Ovary (tissue), 9 donors: ENCODE measurements around the gene IBA57. TPM values are rescaled to one million over a fixed set of nuclear protein-coding genes. Genes with fewer than 3 reads are reported as not detected.
"Not testable (repeated sequence)": the region's sequence is repeated elsewhere in the genome, so short reads cannot be mapped to it uniquely, and the experiment has no call there.

ENCODE experiments used
- DNase-seq, 5 donors: peaks; one replicate each; pipeline ENCODE4 v3.0.0-alpha.2; 2019 to 2020
- H3K27ac ChIP-seq, 2 donors: fragments of 200-600 bp; one replicate each; pipeline versions ENCODE4 v1.5.1 to v1.8.0; 2019 to 2022
- H3K27me3 ChIP-seq: fragments of 200-600 bp; one replicate; pipeline ENCODE4 v1.8.0; 2022
- H3K36me3 ChIP-seq: fragments of 200-600 bp; sonication (generic); one replicate; pipeline ENCODE4 v1.5.1; 2019
- H3K4me1 ChIP-seq: one replicate; pipeline ENCODE4 v1.8.1; 2013; ENCODE audit warnings: mild to moderate bottlenecking, moderate library complexity; ENCODE audit not compliant: insufficient read depth
- H3K4me3 ChIP-seq: fragments of 200-600 bp; sonication (generic); one replicate; pipeline ENCODE4 v1.5.1; 2017
- H3K9me3 ChIP-seq, 2 donors: fragments of 200-600 bp in 1 of 2; sonication (generic) in 1 of 2; one replicate each; pipeline versions ENCODE4 v1.5.1 to v1.8.1; 2013 to 2019; ENCODE audit warnings: mild to moderate bottlenecking in 1 of 2, moderate library complexity in 1 of 2
- EP300 ChIP-seq: sonication (generic); formaldehyde crosslinking; IDR thresholded peaks from one replicate; pipeline ENCODE4 v1.6.1; 2017; ENCODE audit warnings: antibody characterized with exemption
- POLR2A ChIP-seq: fragments of 450-650 bp; IDR thresholded peaks from one replicate; pipeline ENCODE4 v1.6.1; 2017; ENCODE audit warnings: antibody characterized with exemption, mild to moderate bottlenecking, moderate library complexity
- WGBS, 3 donors: extraction: QIAGEN DNeasy Blood & Tissue Kit in 1 of 3; methylation state at CpG; one replicate each; pipeline versions ENCODE4 v1.1.5 to v1.1.7; 2013 to 2017; 5-methylcytosine and 5-hydroxymethylcytosine counted together
- intact Hi-C, 4 donors: fragments of 100-400 bp; cut with DNase I; formaldehyde crosslinking; loops; one replicate each; pipeline versions ENCODE4 v1.11.0 to v1.15.1; 2022 to 2023
- polyA plus RNA-seq, 2 donors: library from polyadenylated mRNA; stranded (reverse); fragments of 200-250 nt in 1 of 2; fragments of 350-450 nt in 1 of 2; fragmentation: Illumina TruSeq in 1 of 2; extraction: RNeasy Lipid Tissue Mini Kit (QIAGEN cat#74804) in 1 of 2; gene quantifications; one replicate each; pipeline ENCODE4 v1.2.3, GENCODE V29; 2013 to 2014
- total RNA-seq, 7 donors: library from RNA; depleted of rRNA in 2 of 7; stranded (reverse); fragments of >200 nt in 2 of 7; fragmentation: NEBNext Ultra II Directional in 3 of 7; extraction: Animal tissue kit (Norgen Biotek cat#: 25700) in 3 of 7; gene quantifications; one replicate each; pipeline versions ENCODE4 v1.1.0 to v1.2.4, GENCODE V29; 2016 to 2023
- TF ChIP-seq, protein P1 (sequence below), 3 donors: fragments of 450-650 bp in 2 of 3; fragments of 200-600 bp in 1 of 3; IDR thresholded peaks; one replicate each; pipeline versions ENCODE4 v1.5.1 to v1.8.0; 2016 to 2022; ENCODE audit warnings: antibody characterized with exemption in 3 of 3, mild to moderate bottlenecking in 1 of 3
- donor health status: DM: no; HTN: no; CAD: no; lungs with moderate emphysema.
- donor health status: DM: no; HTN: no; CAD: no.
- donor health status: Bipolar disorder and iron deficiency.
- donor health status: DM: yes; HTN: yes; CAD: no.
- donor health status: DM: no; HTN: no; CAD: no.
- donor health status: DM: yes; HTN: yes; CAD: no.

IBA57 gene
- total and polyA plus RNA-seq, 9 donors, result 2.8 to 14.5 (median 9.0) TPM

DNA sequence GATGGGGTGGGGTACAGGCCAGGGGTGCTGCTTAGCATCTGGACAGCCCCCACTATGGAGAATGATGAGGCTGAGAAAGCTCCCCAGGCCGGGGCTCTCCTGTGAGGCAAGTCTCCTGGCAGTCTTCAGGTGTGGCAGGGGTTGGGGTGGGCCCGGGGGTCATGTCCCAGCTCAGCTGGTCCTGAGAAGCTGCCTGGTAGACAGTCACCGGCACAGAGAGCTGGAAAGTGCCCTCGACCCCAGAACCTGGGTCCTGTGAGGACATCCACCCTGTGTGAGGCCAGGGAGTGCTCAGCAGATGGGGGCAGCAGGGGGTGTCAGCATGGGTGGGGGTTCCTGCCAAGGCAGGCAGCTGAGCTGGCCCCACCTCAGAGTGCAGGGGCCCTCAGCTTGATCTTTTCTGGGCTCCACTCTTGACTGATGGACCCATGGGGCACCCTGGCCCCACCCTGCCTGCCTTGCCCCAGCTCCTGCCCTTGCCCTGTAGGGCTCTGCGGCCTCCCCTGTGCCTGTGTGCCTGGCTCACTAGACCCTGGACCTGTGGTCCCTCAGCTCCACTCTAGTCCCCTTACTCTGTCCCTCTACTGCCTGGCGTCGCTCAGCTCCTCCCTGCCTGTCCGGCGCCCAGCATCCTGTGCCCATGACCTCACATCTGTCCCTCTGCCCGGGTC, 5.8 kb downstream of the IBA57 start:
- intact Hi-C loops, result no loop called here
- no peaks in the 10 kb centered on the region for H3K27me3 ChIP-seq
- TF ChIP-seq EP300 (no peak), POLR2A (no peak)
- TF ChIP-seq, protein P1, sequence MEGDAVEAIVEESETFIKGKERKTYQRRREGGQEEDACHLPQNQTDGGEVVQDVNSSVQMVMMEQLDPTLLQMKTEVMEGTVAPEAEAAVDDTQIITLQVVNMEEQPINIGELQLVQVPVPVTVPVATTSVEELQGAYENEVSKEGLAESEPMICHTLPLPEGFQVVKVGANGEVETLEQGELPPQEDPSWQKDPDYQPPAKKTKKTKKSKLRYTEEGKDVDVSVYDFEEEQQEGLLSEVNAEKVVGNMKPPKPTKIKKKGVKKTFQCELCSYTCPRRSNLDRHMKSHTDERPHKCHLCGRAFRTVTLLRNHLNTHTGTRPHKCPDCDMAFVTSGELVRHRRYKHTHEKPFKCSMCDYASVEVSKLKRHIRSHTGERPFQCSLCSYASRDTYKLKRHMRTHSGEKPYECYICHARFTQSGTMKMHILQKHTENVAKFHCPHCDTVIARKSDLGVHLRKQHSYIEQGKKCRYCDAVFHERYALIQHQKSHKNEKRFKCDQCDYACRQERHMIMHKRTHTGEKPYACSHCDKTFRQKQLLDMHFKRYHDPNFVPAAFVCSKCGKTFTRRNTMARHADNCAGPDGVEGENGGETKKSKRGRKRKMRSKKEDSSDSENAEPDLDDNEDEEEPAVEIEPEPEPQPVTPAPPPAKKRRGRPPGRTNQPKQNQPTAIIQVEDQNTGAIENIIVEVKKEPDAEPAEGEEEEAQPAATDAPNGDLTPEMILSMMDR (IDR thresholded peaks at IDR 0.05), result no peak
- peaks cover 5% of the 10 kb centered on the region for H3K4me1 ChIP-seq
- 74 to 75% (median 74%) methylated on average over 10 of the region's 10 CpGs for WGBS, 3 donors
- no peak overlapping the region for H3K27ac ChIP-seq
- H3K9me3 ChIP-seq, result no peaks in the 10 kb centered on the region
- H3K4me3 ChIP-seq, result no peak overlapping the region
- H3K36me3 ChIP-seq, result no peaks in the 10 kb centered on the region
- peak in 3 of 5 donors; percentile 16 to 31 (median 23) for DNase-seq

DNA sequence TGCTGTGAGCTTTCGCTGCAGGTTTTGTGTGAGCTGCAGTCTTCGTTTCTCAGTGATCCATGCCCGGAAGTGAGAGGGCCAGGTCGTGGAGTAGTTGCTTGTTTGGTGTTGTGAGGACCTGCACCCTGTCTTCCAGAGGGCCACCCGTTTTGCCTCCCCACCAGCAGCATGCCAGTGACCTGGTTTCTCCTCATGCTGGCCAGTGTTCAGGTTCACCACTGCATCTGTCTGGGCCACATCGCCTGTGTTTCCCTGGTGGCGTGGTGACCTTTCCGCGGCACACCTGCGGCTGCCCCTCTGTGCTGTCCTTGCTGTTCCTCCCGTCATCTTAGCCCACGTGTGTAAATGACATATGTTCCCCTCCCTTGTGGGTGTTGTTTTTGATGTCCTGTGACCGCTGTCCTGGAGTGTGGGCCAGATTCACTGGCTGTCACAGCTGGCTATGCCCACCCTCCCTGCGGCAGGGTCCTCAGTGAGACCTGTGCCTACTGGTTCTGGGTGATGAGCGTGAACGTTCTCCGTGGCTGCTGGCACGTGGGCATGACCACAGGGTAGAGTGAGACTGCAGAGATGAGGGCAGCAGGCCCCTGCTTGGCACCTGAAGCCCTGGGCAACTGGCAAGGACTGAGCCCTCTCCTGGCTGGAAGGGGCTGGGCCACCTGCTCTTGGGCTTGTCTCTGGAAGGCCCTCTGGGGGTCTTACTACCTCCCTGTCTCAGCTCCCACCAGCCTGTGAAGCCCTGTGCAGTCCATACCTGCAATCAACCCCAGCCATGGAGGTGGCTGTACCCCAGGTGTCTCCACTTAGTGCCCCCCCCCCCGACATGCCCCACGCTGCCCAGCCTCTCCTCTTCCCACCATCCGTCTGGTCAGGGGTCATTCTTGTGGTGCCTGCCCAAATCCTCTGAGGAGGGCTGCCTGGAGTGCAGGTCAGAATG, 7.3 kb downstream of the IBA57 start:
- DNase-seq, result peak in 2 of 5 donors; percentile 19 to 33
- Histone ChIP-seq H3K9me3 (no peaks in the 10 kb centered on the region), H3K4me3 (no peak overlapping the region), H3K27me3 (no peaks in the 10 kb centered on the region), H3K27ac (no peak overlapping the region), H3K36me3 (no peaks in the 10 kb centered on the region), H3K4me1 (no peaks in the 10 kb centered on the region)
- intact Hi-C loops, result no loop called here
- WGBS, 3 donors, result 82 to 85% (median 82%) methylated on average over 21 of the region's 21 CpGs
- TF ChIP-seq EP300, result no peak
- no peak for TF ChIP-seq POLR2A
- TF ChIP-seq, protein P1 (IDR thresholded peaks at IDR 0.05), result no peak

DNA sequence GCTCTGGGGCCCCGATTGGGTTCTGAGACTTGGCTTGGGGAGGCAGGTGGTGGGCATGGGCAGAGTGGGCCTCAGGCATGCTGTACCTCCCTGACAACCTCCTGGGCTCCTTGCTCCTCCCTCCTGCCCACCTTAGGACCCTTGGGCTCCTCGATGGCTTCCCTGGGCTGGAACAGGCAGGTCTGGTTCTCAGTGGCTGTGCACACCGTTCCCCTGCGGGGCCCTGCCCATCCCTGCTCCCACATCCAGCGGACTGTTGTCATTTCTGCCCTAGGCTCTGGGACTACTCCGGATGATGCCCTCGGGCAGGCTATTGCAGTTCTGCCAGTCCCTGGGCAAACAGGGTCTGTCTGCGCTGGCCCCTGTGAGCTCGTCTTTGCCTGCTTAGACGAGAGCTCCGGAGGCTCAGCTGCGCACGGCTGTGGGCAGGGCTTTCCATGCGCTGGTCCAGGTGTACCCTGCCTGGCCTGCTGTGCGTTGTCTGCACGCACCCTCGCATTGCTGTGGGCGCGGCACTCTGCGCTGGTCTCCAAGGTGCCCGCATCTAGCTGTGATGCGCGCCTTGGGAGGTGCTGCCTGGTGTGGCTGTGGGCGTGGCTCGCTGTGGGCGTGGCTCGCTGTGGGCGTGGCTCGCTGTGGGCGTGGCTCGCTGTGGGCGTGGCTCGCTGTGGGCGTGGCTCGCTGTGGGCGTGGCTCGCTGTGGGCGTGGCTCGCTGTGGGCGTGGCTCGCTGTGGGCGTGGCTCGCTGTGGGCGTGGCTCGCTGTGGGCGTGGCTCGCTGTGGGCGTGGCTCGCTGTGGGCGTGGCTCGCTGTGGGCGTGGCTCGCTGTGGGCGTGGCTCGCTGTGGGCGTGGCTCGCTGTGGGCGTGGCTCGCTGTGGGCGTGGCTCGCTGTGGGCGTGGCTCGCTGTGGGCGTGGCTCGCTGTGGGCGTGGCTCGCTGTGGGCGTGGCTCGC, 8.2 kb downstream of the IBA57 start:
- H3K27me3 ChIP-seq, H3K9me3 ChIP-seq, H3K27ac ChIP-seq, H3K4me1 ChIP-seq, H3K4me3 ChIP-seq, intact Hi-C loops, H3K36me3 ChIP-seq: not testable (repeated sequence)
- 55 to 91% (median 61%) methylated on average over 16 to 35 of the region's 69 CpGs for WGBS, 3 donors
- DNase-seq, result peak in 1 of 5 donors; percentile 26

DNA sequence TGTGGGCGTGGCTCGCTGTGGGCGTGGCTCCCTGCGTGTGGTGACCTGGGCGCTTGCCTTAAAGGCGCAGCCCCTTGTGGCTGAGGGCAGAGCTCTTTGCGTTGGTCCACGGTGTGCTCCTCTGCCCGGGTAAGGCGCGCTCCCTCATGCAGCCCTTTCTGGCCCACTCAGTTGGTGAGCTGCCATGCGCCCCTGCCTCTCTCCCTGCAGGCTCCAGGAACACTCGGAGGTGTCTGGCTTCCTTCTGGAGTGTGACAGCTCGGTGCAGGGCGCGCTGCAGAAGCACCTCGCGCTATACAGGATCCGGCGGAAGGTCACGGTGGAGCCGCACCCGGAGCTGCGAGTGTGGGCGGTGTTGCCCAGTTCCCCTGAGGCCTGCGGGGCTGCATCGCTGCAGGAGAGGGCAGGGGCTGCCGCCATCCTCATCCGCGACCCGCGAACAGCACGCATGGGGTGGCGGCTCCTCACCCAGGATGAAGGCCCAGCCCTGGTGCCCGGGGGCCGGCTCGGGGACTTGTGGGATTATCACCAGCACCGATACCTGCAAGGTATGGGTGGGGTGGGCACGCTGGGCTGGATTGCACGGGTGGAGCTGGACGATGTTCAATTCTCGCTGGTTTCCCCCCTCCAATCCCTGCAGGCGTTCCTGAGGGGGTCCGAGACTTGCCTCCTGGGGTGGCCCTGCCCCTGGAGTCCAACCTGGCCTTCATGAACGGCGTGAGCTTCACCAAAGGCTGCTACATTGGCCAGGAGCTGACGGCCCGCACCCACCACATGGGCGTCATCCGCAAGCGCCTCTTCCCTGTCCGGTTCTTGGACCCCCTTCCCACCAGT, 9.1 kb downstream of the IBA57 start:
- TF ChIP-seq POLR2A (no peak), EP300 (no peak)
- TF ChIP-seq, protein P1 (IDR thresholded peaks at IDR 0.05), result no peak
- no peak overlapping the region for H3K27ac ChIP-seq
- 86 to 94% (median 87%) methylated on average over 47 to 52 of the region's 52 CpGs for WGBS, 3 donors
- no peaks in the 10 kb centered on the region for H3K9me3 ChIP-seq
- no peaks in the 10 kb centered on the region for H3K27me3 ChIP-seq
- H3K4me1 ChIP-seq, result peaks cover 3% of the 10 kb centered on the region
- no peak overlapping the region for H3K4me3 ChIP-seq
- no peaks in the 10 kb centered on the region for H3K36me3 ChIP-seq
- intact Hi-C loops, result no loop called here
- peak in 1 of 5 donors; percentile 39 for DNase-seq
